GM12873 (cell line): Measurements from ENCODE around the gene AKT3.

Experiments used
- CTCF ChIP-seq: IDR thresholded peaks from 2 replicates; pipeline ENCODE4 v1.5.1; 2012; ENCODE audit warnings: low read depth, mild to moderate bottlenecking, moderate library complexity, low read length, control low read depth; ENCODE audit not compliant: insufficient read depth; ENCODE audit errors: missing control alignments

AKT3 gene

GRCh38 chr1:243493156-243494129, 356.6 kb downstream of the AKT3 start:
- no peak for TF ChIP-seq CTCF

- no peak for TF ChIP-seq CTCF
Observed at GRCh38 chr1:243490748-243491686, 359.0 kb downstream of the AKT3 start.

- TF ChIP-seq CTCF, result no peak
Observed at GRCh38 chr1:243489681-243490546, 360.1 kb downstream of the AKT3 start.

- TF ChIP-seq CTCF, result no peak
Observed at GRCh38 chr1:243489158-243489527, 360.9 kb downstream of the AKT3 start.

- no peak for TF ChIP-seq CTCF
Observed at GRCh38 chr1:243488459-243489157, 361.4 kb downstream of the AKT3 start.

GRCh38 chr1:243487649-243488227, 362.3 kb downstream of the AKT3 start:
- no peak for TF ChIP-seq CTCF
